ENCODE data around the gene LRRC8D. TPM values are rescaled to one million over a fixed set of nuclear protein-coding genes. Genes with fewer than 3 reads are reported as not detected.

LRRC8D gene
- total RNA-seq, 2 experiments from 2014 or later = 14.4 to 15.0 TPM

DNA sequence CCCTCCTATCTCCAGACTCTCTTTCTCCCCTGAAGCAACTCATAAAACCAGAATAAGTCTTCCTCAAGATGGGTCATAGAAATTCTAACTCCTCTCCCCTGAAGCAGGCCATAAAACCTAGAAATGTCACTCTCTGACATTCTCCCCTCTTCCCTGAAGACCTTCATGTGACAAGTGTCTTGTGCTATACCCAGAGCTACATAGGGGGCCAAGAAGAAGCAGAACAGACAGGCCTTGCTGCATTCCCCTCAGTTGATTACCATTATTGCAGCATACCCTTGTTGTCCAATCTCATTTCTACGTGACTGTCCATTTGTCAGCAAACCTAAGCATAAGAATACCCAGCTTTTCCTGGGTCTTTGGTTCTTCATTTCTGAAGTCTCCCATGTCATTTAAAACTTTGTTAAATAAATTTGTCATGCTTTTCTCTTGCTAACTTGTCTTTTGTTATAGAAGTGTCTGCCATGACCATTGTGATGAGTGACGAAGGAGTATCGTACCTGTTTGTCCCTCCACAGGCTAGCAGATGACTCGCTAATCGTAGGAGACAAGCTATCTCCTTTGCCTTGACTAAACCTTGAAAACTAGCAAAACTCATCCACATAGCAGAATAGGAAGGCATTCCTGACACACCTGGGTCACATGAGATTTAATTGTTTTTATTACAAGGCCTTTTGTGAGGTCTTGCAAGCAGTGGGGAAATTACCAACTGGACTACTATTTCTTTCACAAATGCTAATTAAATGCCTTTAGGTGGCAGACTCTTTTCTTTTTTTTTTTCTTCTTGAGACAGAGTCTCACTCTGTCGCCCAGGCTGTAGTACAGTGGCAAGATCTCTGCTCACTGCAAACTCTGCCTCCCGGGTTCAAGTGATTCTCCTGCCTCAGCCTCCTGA, 134.7 kb downstream of the LRRC8D start:
- CTCF ChIA-PET = no interaction called here
- Mint-ChIP-seq H3K4me1 (ENCODE audit: low read depth) (peaks cover 28% of the 10 kb centered on the region), H3K4me3 (no peak overlapping the region), H3K27ac (no peak overlapping the region), H3K27me3 (ENCODE audit: low read depth) (no peaks in the 10 kb centered on the region), H3K9me3 (no peaks in the 10 kb centered on the region), H3K36me3 (ENCODE audit: low read depth) (no peaks in the 10 kb centered on the region)
- intact Hi-C loops (cut with micrococcal nuclease) = no loop called here
- DNase-seq = no peak

GRCh38 chr1:89957107-89957506, 136.3 kb downstream of the LRRC8D start:
- Mint-ChIP-seq H3K4me1 (ENCODE audit: low read depth) (peaks cover 28% of the 10 kb centered on the region), H3K4me3 (no peak overlapping the region), H3K36me3 (ENCODE audit: low read depth) (no peaks in the 10 kb centered on the region), H3K9me3 (no peaks in the 10 kb centered on the region), H3K27me3 (ENCODE audit: low read depth) (no peaks in the 10 kb centered on the region), H3K27ac (no peak overlapping the region)
- intact Hi-C loops (cut with micrococcal nuclease) = no loop called here
- DNase-seq = peak; percentile 54
- CTCF ChIA-PET = interaction anchor here (0.7 kb wide), 1 partner anchor 157 kb away, joined by 3 read pairs; no protein-coding TSS in a partner anchor

DNA sequence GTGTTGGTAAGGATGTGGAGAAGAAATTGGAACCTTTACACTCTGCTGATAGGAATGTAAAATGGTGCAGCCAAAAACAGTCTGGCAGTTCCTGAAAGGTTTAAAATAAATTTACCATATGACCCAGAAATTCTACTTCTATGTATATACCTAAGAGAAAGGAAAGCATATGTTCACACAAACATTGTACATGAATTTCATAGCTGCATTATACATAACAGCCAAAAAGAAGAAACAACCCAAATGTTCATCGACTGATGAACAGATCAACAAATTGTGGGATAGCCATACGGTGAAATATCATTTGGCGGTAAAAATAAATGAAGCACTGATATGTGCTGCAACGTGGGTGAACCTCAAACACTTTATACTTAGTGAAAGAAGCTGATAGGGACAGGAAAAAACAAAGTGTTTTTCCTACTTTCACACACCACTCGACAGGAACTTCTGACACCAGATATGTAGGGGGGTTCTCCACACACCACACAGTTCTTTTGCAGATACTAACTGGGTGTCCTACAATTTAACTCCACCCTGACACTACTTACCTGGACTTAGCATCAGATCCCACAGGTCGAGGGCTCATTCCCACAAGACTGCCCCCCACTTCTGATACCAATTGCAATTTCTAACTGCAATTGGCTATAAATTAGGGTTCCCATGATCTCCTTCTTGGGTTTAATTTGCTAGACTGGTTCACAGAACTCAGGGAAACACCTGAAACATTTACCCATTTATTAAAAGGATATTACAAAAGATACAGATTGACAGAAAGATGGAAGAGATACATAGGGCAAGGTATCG, 138.2 kb downstream of the LRRC8D start:
- H3K4me1 Mint-ChIP-seq (ENCODE audit: low read depth) = peaks cover 23% of the 10 kb centered on the region
- H3K4me3 Mint-ChIP-seq = no peak overlapping the region
- no peak overlapping the region for H3K27ac Mint-ChIP-seq
- no peaks in the 10 kb centered on the region for H3K36me3 Mint-ChIP-seq (ENCODE audit: low read depth)
- intact Hi-C loops (cut with micrococcal nuclease) = no loop called here
- H3K9me3 Mint-ChIP-seq = no peaks in the 10 kb centered on the region
- DNase-seq = no peak
- H3K27me3 Mint-ChIP-seq (ENCODE audit: low read depth) = no peaks in the 10 kb centered on the region
- CTCF ChIA-PET = no interaction called here

DNA sequence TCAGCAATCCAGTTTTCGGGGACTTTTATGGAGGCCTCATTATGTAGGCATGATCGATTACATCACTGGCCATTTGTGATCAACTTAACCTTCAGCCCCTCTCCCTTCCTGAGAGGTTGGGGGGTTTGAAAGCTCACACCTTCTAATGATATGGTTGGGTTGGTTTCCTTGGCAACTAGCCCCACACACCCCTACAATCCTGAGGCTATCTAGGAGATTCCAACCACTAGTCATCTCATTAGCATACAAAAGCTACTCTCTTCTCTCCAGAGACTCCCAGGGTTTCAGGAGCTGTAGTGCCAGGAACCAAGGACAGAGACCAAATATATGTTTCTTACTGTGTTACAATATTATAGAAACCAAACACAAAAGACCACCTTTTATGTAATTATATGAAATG, 138.9 kb downstream of the LRRC8D start:
- H3K4me3 Mint-ChIP-seq = no peak overlapping the region
- no peak overlapping the region for H3K27ac Mint-ChIP-seq
- no peaks in the 10 kb centered on the region for H3K27me3 Mint-ChIP-seq (ENCODE audit: low read depth)
- DNase-seq = no peak
- intact Hi-C loops (cut with micrococcal nuclease) = no loop called here
- peaks cover 23% of the 10 kb centered on the region for H3K4me1 Mint-ChIP-seq (ENCODE audit: low read depth)
- no peaks in the 10 kb centered on the region for H3K36me3 Mint-ChIP-seq (ENCODE audit: low read depth)
- H3K9me3 Mint-ChIP-seq = no peaks in the 10 kb centered on the region
- CTCF ChIA-PET = no interaction called here

GRCh38 chr1:89962024-89962741, 141.4 kb downstream of the LRRC8D start:
- Mint-ChIP-seq H3K27me3 (ENCODE audit: low read depth) (no peaks in the 10 kb centered on the region), H3K4me3 (no peak overlapping the region), H3K9me3 (no peaks in the 10 kb centered on the region), H3K36me3 (ENCODE audit: low read depth) (no peaks in the 10 kb centered on the region), H3K4me1 (ENCODE audit: low read depth) (peaks cover 18% of the 10 kb centered on the region), H3K27ac (no peak overlapping the region)
- no peak for DNase-seq
- CTCF ChIA-PET = interaction anchor here (0.9 to 1.1 kb wide), 2 partner anchors 16 to 21 kb away, joined by 3 read pairs; no protein-coding TSS in a partner anchor
- intact Hi-C loops (cut with micrococcal nuclease) = no loop called here

GRCh38 chr1:89962742-89963075, 141.9 kb downstream of the LRRC8D start:
- H3K36me3 Mint-ChIP-seq (ENCODE audit: low read depth) = no peaks in the 10 kb centered on the region
- CTCF ChIA-PET = interaction anchor here (0.7 to 1.3 kb wide), 4 partner anchors 16 to 182 kb away, joined by 3 to 4 read pairs (median 3); no protein-coding TSS in a partner anchor
- H3K9me3 Mint-ChIP-seq = no peaks in the 10 kb centered on the region
- H3K4me1 Mint-ChIP-seq (ENCODE audit: low read depth) = peaks cover 14% of the 10 kb centered on the region
- DNase-seq = no peak
- no peaks in the 10 kb centered on the region for H3K27me3 Mint-ChIP-seq (ENCODE audit: low read depth)
- H3K4me3 Mint-ChIP-seq = no peak overlapping the region
- intact Hi-C loops (cut with micrococcal nuclease) = no loop called here
- H3K27ac Mint-ChIP-seq = no peak overlapping the region

GRCh38 chr1:89965193-89965768, 144.4 kb downstream of the LRRC8D start:
- Mint-ChIP-seq H3K36me3 (ENCODE audit: low read depth) (no peaks in the 10 kb centered on the region), H3K4me3 (no peak overlapping the region), H3K27ac (no peak overlapping the region), H3K4me1 (ENCODE audit: low read depth) (no peaks in the 10 kb centered on the region), H3K9me3 (no peaks in the 10 kb centered on the region), H3K27me3 (ENCODE audit: low read depth) (no peaks in the 10 kb centered on the region)
- no peak for DNase-seq
- intact Hi-C loops (cut with micrococcal nuclease) = no loop called here
- CTCF ChIA-PET = no interaction called here

- no peak for DNase-seq
- no peak overlapping the region for H3K4me3 Mint-ChIP-seq
- no peaks in the 10 kb centered on the region for H3K27me3 Mint-ChIP-seq (ENCODE audit: low read depth)
- intact Hi-C loops (cut with micrococcal nuclease) = no loop called here
- CTCF ChIA-PET = no interaction called here
- no peaks in the 10 kb centered on the region for H3K9me3 Mint-ChIP-seq
- H3K4me1 Mint-ChIP-seq (ENCODE audit: low read depth) = no peaks in the 10 kb centered on the region
- H3K27ac Mint-ChIP-seq = no peak overlapping the region
- H3K36me3 Mint-ChIP-seq (ENCODE audit: low read depth) = no peaks in the 10 kb centered on the region
These were observed 145.8 kb downstream of the LRRC8D start for GRCh38 chr1:89966656-89967055.

DNA sequence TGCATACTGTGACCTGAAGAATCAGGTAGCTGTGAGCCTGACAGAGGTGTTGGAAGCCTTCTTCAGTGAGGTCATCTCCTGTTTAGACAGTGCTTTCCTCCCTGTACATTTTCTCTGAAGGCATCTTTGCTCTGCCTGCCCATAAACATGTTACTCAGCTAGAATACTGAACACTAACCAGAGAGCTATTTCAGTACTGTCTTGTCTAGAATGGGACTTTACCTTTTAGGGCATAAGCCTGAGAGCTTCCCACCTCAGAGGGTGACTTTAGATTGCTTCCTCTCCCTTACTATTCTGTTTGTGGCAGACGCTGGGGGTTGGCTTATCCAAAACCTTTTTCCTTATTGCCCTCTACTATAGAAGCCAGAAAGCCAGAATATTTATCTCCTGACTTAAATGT, 150.8 kb downstream of the LRRC8D start:
- H3K27me3 Mint-ChIP-seq (ENCODE audit: low read depth) = no peaks in the 10 kb centered on the region
- H3K27ac Mint-ChIP-seq = no peak overlapping the region
- CTCF ChIA-PET = no interaction called here
- intact Hi-C loops (cut with micrococcal nuclease) = no loop called here
- H3K36me3 Mint-ChIP-seq (ENCODE audit: low read depth) = no peaks in the 10 kb centered on the region
- H3K4me1 Mint-ChIP-seq (ENCODE audit: low read depth) = no peaks in the 10 kb centered on the region
- H3K9me3 Mint-ChIP-seq = no peaks in the 10 kb centered on the region
- no peak for DNase-seq
- no peak overlapping the region for H3K4me3 Mint-ChIP-seq

DNA sequence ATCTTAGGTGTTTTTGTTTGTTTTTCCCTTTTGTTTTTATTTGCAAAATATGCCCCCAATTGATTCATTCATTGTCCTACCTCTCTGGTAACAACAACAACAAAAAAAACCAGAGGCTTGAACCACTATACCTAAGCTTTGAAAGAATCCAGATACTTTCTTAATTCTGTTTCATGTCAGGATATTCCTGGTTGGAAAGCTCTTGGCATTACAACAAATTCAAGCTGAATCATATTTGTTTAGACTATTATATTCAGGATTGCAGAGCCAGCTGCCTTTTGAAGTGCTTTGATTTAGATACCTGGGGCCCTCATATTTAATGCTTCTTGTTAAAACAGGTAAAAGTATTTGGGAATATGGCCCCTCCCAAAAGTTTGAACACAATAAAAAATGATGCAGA, 151.2 kb downstream of the LRRC8D start:
- H3K27ac Mint-ChIP-seq = no peak overlapping the region
- H3K4me1 Mint-ChIP-seq (ENCODE audit: low read depth) = no peaks in the 10 kb centered on the region
- no peak for DNase-seq
- intact Hi-C loops (cut with micrococcal nuclease) = no loop called here
- H3K36me3 Mint-ChIP-seq (ENCODE audit: low read depth) = no peaks in the 10 kb centered on the region
- CTCF ChIA-PET = no interaction called here
- H3K9me3 Mint-ChIP-seq = no peaks in the 10 kb centered on the region
- no peak overlapping the region for H3K4me3 Mint-ChIP-seq
- no peaks in the 10 kb centered on the region for H3K27me3 Mint-ChIP-seq (ENCODE audit: low read depth)

DNA sequence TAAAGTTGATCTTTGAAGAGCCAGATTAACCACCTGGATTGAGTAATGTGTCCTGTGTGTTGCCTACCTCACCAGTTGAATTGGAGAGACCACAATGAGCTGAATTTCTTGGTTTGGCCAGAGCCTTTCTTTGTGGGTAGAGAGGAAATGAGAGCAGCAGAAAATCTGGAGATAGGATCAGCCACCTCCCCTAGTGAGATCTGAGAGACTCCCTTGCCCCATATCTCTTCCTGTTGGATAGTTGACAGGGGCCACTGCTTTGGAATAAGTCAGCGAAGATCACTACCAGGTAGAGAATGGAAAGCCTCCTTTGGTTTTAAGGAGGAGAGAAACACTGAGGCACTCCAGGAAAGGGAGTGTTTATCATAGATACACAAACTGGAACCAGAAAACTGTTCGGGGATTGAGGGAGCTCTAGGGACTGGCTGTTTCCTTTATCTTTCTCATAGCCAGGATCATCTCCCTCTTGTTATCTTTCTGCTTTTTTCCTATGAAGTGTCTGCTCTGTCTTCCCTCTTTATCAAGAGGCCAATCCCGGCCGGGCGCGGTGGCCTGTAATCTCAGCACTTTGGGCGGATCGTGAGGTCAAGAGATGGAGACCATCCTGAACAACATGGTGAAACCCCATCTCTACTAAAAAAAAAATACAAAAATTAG, 152.8 kb downstream of the LRRC8D start:
- no peak overlapping the region for H3K4me3 Mint-ChIP-seq
- H3K36me3 Mint-ChIP-seq (ENCODE audit: low read depth) = no peaks in the 10 kb centered on the region
- CTCF ChIA-PET = no interaction called here
- intact Hi-C loops (cut with micrococcal nuclease) = no loop called here
- H3K27ac Mint-ChIP-seq = no peak overlapping the region
- H3K4me1 Mint-ChIP-seq (ENCODE audit: low read depth) = no peaks in the 10 kb centered on the region
- no peaks in the 10 kb centered on the region for H3K27me3 Mint-ChIP-seq (ENCODE audit: low read depth)
- no peaks in the 10 kb centered on the region for H3K9me3 Mint-ChIP-seq
- DNase-seq = no peak

GRCh38 chr1:89974256-89974655, 153.4 kb downstream of the LRRC8D start:
- H3K36me3 Mint-ChIP-seq (ENCODE audit: low read depth) = no peaks in the 10 kb centered on the region
- H3K4me3 Mint-ChIP-seq = no peak overlapping the region
- CTCF ChIA-PET = no interaction called here
- H3K9me3 Mint-ChIP-seq = no peaks in the 10 kb centered on the region
- no peaks in the 10 kb centered on the region for H3K4me1 Mint-ChIP-seq (ENCODE audit: low read depth)
- no peaks in the 10 kb centered on the region for H3K27me3 Mint-ChIP-seq (ENCODE audit: low read depth)
- H3K27ac Mint-ChIP-seq = no peak overlapping the region
- no peak for DNase-seq
- intact Hi-C loops (cut with micrococcal nuclease) = no loop called here
